Activated T-helper 1 cell treated with anti-CD3 and anti-CD28 coated beads, Interleukin-2, amount 50 U/mL, for 16 hours (primary cell): Measurements from ENCODE around the gene LSM14B.
"Not testable (repeated sequence)": the region's sequence is repeated elsewhere in the genome, so short reads cannot be mapped to it uniquely, and the experiment has no call there.

Source experiments
- DNase-seq, 2 donors: peaks; one replicate each; pipeline ENCODE4 v3.0.0-alpha.2; 2020; ENCODE audit warnings: low read depth in 1 of 2, low spot score in 1 of 2

LSM14B gene

DNA sequence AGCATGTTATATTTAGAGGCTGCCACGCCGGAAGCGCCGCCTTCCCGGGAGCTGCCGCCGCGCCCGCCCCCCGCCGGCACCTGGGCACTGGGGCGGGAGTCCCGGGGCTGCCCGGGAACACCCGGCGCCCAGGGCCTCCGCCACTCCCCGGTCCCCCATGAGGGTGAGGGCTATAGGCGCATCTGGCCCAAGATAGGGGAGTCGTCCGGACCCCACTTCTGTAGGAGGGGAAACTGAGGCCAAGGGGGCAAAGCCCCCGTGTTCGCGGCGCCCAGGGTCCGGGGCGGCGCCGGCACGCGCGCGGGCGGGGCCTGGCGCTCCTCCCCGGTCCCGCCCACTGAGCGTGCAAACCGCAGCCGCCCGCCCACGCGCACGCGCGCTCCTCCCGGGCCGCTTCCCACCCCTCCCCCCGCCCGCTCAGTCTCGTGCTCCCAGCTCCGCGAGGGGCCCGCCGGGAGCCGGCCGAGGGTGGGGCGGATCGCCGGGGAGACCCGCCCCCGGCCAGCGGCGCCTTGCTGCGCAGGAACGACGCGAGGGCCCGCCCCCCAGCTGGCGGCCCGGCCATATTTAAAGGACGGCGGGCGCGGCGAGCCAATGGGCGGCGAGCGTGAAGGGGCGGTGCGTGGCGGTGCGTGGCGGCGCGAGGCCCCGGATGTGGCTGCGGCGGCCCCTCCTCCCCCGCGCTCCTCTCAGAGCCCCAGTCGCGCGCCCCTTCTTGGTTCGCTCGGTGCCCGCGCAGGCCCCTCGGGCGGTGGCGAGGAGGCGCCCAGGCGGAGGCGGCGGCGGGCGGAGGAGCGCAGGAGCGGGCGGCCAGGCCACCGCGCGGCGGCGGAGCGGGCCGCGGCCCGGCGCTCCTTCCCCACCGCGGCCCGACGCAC is at the start of gene LSM14B:
LSM14B (plus strand) TSS at position 700 of the 878 bp plus-strand sequence. CDS start 192 bp downstream, outside the sequence.
- peak; percentile 88 to 98 for DNase-seq

DNA sequence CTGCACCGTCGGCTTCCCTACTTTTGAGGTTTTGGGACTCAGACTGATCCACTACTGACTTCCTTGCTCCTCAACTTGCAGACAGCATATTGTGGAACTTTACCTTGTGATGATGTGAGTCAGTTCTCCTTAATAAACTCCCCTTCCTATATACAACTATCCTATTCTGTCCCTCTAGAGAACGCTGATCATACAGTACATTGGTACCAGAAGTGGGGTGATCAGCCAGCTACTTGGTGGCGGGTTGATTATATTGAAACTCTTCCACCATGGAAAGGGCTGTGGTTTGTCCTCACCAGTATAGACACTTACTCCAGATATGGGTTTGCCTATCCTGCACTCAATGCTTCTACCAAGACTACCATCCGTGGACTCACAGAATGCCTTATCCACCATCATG is 49.0 kb upstream of the LSM14B start:
- no peak for DNase-seq

DNA sequence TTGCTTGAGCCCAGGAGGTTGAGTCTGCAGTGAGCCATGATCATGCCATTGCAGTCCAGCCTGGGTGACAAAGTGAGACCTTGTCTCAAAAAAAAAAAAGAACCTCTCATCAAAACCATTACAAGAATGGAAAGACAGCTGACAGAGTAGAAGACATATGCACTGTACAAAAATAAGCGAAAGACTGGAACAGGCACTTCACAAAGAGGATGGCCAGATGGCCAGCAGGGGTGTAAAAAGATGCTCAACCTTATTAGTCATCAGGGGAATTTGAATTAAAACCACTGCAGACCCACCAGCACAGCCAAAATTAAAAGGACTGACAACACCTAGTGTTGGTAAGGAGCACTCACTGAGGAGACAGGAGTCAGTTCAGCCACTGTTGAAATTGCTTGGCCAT is 43.1 kb upstream of the LSM14B start:
- no peak for DNase-seq

- DNase-seq, result no peak
These were observed 41.9 kb upstream of the LSM14B start for GRCh38 chr20:62080249-62080990.

DNA sequence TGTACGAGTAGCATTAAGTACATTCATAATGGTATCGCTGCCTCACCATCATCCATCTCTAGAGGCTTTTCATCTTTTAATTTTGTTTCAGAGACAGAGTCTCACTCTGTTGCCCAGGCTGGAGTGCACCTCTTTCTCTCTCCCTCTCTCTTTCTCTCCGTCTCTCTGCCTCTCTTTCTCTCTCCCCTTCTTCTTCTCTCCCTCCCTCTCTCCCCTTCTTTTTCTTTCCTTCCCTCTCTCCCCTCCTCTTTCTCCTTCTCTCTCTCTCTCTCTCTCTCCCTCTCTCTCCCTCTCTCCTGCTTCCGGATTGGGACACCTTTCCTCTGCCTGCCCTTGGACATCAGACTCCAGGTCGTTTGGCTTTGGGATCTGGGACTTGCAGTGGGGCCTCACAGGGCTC is 39.0 kb upstream of the LSM14B start:
- no peak for DNase-seq

DNA sequence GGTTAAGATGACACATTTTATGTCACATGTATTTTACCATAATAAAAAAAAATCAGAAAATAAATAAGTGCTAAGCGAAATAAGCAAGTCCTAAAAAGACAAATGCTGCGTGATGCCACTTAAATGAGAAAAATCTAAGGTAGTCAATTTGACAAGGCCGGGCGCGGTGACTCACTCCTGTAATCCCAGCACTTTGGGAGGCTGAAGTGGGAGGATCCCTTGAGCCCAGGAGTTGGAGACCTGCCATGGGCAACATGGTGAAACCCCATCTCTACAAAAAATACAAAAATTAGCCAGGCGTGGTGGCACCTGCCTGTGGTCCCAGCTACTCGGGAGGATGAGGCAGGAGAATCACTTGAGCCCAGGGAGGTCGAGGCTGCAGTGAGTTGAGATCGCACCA is 38.1 kb upstream of the LSM14B start:
- not testable (repeated sequence) for DNase-seq

DNA sequence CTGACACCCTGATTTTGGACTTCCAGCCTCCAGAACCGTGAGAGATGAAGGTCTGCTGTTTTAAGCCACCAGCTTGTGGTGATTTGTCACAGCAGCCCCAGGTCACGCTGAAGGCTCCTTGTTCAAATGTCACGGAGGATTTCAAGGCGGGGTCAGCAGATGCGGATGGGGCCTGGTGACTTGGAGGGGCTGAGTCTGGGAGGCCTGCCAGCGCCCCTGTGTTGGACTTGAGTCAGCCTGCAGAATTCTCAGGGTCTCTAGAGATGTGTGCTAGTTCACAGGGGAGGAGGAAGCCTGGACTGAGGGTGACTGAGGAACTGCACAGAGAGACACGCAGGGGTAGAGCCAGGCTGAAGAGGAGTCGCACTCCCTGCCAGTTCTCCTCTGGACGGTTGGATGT is 37.1 kb upstream of the LSM14B start:
- DNase-seq, result no peak

- DNase-seq, result no peak
These were observed 35.0 kb upstream of the LSM14B start for GRCh38 chr20:62087227-62087626.

GRCh38 chr20:62087632-62088031 is 34.6 kb upstream of the LSM14B start:
- no peak for DNase-seq

- no peak for DNase-seq
These were observed 33.8 kb upstream of the LSM14B start for GRCh38 chr20:62088258-62089127.

DNA sequence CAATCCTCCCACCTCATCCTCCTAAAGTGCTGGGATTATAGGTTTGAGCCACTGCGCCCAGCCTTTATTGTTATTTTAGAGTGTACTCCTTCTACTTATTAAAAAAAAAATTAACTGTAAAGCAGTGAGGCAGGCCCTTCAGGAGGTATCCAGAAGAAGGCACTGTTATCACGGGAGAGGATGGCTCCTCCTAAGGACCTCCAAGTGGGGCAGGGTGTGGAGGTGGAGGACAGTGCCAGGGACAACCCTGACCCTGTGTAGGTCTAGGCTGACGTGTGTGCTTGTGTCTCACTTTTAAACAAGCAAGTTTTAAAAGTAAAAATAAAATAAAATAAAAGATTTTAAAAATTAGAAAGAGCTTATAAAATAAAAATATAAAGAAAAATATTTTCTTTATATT is 32.9 kb upstream of the LSM14B start:
- DNase-seq, result no peak

DNA sequence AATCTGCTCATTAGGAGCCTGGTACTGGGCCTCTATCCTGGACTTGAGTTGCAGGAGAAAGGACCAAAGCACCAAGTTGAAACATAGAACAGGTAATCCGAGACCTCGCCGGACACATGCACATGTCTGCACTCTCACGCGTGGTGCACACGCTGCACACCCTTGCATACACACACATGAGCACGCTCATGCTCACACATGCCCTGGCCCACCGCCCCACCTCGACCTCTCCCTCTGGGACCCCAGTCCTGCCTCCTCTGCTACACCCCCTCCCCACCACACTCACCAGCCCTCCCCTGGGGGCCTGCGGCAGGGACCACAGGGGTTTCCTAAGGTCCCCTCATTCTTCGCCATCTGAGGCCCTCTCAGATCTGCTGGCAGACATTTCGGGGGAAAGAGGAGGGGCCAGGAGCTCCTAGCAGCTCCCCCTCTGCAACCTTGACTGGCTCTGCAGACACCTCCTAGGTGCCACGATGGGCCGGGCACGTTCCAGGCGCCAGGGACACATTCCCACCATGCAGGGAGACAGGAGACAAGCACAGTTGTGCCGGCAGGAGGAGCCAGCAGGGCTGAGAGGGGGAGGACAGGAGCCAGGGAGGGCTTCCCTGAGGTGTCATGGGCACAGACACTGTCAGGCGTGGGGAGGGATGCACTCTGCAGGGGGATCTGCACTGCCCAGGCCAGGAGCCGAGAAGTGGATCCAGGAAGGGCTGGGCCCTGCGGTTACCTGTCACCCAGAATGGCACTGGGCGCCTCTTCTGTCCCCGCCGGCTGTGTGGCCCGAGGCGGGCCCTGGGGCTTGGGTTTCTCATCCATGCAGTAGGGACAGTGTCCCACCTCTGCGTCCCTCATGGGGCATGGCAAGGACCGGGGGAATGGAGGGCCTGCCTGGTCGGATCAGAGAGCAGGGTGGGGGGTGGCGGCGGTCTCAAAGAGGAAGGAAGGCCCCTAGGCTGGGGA is 25.6 kb upstream of the LSM14B start:
- DNase-seq, result no peak

DNA sequence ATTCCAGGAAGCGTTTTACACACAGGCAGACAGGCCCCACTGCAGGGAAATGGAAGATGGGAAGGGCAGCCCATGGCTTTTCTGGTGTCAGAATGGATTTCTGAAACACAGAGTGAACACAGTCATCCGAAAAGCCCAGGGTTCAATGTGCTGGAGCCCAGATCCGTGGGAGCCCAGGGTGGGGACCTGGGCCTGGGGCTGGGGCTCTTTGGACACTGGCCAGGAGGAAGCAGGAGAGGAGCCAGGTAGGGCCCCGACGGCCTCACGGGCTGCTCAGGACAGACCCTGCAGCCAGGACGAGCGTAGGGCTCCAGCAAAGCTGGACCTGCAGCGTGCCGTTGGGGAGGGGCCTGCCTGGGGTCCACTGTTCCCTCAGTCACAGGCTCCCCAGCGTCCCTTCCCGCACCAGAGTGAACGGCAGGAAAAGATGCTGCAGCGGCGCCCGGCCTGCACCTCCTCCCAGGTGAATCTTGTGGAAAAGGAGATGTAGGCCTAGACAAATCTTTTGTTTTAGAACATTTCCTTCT is 24.3 kb upstream of the LSM14B start:
- DNase-seq, result no peak

DNA sequence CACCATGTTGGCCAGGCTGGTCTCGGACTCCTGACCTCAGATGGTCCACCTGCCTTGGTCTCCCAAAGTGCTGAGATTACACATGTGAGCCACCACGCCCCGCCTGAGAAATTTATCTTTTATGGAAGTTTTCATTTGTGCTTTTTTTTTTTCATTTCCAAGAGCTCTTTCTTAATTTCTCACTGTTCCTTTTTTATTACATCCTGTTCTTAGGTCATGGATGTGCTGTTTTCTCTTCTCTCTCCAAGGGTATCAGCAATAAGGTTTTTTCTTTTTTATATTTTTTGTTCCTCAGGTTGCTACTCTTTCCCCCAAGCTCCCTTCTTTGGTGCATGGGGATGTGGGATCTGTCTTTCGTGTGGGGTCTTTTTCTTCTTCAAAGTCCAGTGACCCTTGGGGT is 21.2 kb upstream of the LSM14B start:
- DNase-seq, result no peak

DNA sequence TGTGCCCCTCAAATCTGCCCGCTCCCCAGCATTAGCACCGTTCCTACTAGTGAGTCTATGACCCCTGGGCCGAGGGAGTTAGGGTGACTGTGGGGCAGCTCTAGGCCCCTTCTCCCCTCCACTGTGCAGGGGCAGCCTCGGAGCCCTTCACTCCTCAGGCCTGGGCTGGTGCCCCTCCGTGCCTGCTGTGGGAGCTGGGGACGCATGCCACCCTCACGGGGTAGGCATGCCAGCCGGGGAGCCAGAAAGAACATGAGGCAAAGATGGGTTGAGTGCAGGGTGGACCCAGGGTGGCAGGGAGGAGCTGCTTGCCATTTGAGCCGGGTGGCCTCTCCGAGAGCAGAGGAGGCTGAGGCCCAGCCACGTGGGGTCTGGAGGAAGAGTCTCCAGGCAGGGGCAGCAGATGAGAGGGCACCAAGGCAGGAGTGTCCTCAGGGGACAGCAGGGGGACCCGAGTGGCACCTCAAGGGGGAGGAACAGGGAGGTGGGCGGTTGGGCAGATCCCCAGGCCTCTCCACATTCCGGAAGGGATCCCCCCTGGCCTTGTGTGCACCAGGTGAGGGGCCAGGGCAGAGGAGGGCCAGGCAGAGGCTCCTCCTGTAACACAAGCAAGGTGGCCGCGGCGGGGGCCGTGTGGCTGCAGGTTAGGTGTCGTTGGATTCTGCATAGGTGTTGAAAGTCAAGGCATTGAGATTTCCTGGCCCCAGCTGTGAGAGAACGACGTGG is 18.6 kb upstream of the LSM14B start:
- no peak for DNase-seq

DNA sequence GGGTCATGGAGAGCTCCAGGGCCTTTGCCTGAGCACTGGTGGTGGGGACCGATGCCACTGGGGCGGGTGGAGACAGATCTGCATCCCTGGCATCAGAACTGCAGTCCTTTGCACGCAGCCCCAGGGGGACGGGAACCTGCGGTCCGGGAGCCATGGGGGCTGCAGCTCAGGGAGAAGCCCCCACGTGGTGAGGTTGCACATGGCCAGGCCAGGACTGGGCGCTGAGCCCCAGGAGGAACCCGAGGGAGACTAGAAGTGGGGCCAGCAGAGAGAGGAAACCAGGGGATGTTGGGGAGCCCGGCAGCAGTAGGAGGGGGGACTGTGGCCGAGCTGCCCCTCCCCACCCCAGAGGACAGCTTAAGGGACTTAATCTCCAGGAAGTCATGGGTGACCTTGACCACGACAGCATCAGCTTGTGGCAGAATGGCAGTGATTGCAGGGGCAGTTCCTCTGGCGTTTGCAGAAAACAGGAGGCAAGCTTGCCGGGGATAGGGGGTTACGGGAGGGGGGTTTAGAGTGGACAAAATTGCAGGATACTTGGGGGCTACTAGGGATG is 18.0 kb upstream of the LSM14B start:
- DNase-seq, result no peak

GRCh38 chr20:62104791-62105345 is 17.4 kb upstream of the LSM14B start:
- DNase-seq, result no peak

DNA sequence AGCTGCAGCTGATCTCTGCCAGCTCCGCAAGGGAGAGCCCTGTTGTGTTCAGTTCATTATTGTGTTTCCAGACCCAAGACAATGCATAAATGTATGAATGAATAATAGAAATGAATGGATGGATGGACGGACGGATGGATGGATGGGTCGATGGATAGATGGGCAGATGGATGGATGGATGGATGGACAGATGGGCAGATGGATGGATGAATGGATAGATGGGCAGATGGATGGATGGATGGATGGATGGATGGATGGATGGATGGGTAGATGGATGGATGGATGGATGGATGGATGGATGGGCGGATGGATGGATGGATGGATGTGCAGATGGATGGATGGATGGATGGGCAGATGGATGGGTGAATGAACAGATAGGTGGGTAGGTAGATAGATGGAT is 16.7 kb upstream of the LSM14B start:
- no peak for DNase-seq

DNA sequence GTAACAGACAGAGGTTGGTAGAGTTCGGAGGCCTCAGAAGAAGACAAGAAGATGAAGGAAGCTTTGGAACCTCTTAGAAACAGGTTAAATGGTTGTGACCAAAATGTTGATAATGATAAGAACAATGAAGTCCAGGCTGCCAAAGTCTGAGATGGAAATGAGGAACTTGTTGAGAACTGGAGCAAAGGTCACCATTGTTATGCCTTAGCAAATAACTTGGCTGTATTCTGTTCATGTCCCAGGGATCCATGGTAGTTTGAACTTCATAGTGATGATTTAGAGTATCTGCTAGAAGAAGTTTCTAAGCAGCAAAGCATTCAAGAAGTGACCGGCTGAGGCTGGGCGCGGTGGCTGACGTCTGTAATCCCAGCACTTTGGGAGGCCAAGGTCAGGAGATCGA is 11.1 kb upstream of the LSM14B start:
- DNase-seq, result no peak
